ENCODE data around the gene PDZRN4.

The PDZRN4 gene

GRCh38 chr12:41589878-41590277, 401.8 kb downstream of the PDZRN4 start:
- no peak overlapping the region for H3K4me2 ChIP-seq (ENCODE audit: low read depth, low read length, poor library complexity, severe bottlenecking)

GRCh38 chr12:41596190-41596589, 408.1 kb downstream of the PDZRN4 start:
- no peak overlapping the region for H3K27ac ChIP-seq (ENCODE audit: low read depth, low read length)
- H4K20me1 ChIP-seq (ENCODE audit: low read depth, low read length): no peaks in the 10 kb centered on the region
- no peaks in the 10 kb centered on the region for H3F3A ChIP-seq (ENCODE audit: insufficient read depth)
- no peaks in the 10 kb centered on the region for H3K27me3 ChIP-seq (ENCODE audit: low read length)
- H3K9me2 ChIP-seq (replicated peaks; ENCODE audit: insufficient read depth, low read length): no peaks in the 10 kb centered on the region
- TF ChIP-seq, protein P1, sequence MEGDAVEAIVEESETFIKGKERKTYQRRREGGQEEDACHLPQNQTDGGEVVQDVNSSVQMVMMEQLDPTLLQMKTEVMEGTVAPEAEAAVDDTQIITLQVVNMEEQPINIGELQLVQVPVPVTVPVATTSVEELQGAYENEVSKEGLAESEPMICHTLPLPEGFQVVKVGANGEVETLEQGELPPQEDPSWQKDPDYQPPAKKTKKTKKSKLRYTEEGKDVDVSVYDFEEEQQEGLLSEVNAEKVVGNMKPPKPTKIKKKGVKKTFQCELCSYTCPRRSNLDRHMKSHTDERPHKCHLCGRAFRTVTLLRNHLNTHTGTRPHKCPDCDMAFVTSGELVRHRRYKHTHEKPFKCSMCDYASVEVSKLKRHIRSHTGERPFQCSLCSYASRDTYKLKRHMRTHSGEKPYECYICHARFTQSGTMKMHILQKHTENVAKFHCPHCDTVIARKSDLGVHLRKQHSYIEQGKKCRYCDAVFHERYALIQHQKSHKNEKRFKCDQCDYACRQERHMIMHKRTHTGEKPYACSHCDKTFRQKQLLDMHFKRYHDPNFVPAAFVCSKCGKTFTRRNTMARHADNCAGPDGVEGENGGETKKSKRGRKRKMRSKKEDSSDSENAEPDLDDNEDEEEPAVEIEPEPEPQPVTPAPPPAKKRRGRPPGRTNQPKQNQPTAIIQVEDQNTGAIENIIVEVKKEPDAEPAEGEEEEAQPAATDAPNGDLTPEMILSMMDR (IDR thresholded peaks at IDR 0.05; ENCODE audit: insufficient read depth, low read length, poor library complexity, severe bottlenecking): no peak
- TF ChIP-seq EZH2phosphoT487 (conservative IDR thresholded peaks at IDR 0.05; ENCODE audit: low read length): no peak
- no peaks in the 10 kb centered on the region for H3K36me3 ChIP-seq (ENCODE audit: low read length)
- no peak overlapping the region for H3K4me2 ChIP-seq (ENCODE audit: low read depth, low read length, poor library complexity, severe bottlenecking)
- no peaks in the 10 kb centered on the region for H3K79me2 ChIP-seq (ENCODE audit: insufficient read depth, low read length)
- no peak overlapping the region for H3K9ac ChIP-seq (ENCODE audit: low read length)
- no peak overlapping the region for H3K4me3 ChIP-seq (ENCODE audit: insufficient read depth, low read length, poor library complexity, severe bottlenecking)
- H3K9me3 ChIP-seq (ENCODE audit: insufficient read depth, low read length): no peaks in the 10 kb centered on the region
- H2AFZ ChIP-seq (ENCODE audit: low read depth, low read length, severe bottlenecking): no peak overlapping the region

More at GRCh38 chr12:41589878-41590277, 401.8 kb downstream of the PDZRN4 start:
- Histone ChIP-seq H2AFZ (ENCODE audit: low read depth, low read length, severe bottlenecking) (no peak overlapping the region), H4K20me1 (ENCODE audit: low read depth, low read length) (no peaks in the 10 kb centered on the region), H3K4me3 (ENCODE audit: insufficient read depth, low read length, poor library complexity, severe bottlenecking) (no peak overlapping the region), H3K9me2 (replicated peaks; ENCODE audit: insufficient read depth, low read length) (no peaks in the 10 kb centered on the region), H3F3A (ENCODE audit: insufficient read depth) (no peaks in the 10 kb centered on the region), H3K27ac (ENCODE audit: low read depth, low read length) (no peak overlapping the region), H3K9ac (ENCODE audit: low read length) (no peak overlapping the region), H3K79me2 (ENCODE audit: insufficient read depth, low read length) (no peaks in the 10 kb centered on the region), H3K36me3 (ENCODE audit: low read length) (no peaks in the 10 kb centered on the region), H3K27me3 (ENCODE audit: low read length) (no peaks in the 10 kb centered on the region), H3K9me3 (ENCODE audit: insufficient read depth, low read length) (no peaks in the 10 kb centered on the region)
- no peak for TF ChIP-seq EZH2phosphoT487 (conservative IDR thresholded peaks at IDR 0.05; ENCODE audit: low read length)
- TF ChIP-seq, protein P1 (IDR thresholded peaks at IDR 0.05; ENCODE audit: insufficient read depth, low read length, poor library complexity, severe bottlenecking): no peak

- TF ChIP-seq, protein P1 (IDR thresholded peaks at IDR 0.05; ENCODE audit: insufficient read depth, low read length, poor library complexity, severe bottlenecking): no peak
- no peak for TF ChIP-seq EZH2phosphoT487 (conservative IDR thresholded peaks at IDR 0.05; ENCODE audit: low read length)
- no peak overlapping the region for H3K27ac ChIP-seq (ENCODE audit: low read depth, low read length)
- no peak overlapping the region for H3K9ac ChIP-seq (ENCODE audit: low read length)
- no peak overlapping the region for H2AFZ ChIP-seq (ENCODE audit: low read depth, low read length, severe bottlenecking)
- no peaks in the 10 kb centered on the region for H3F3A ChIP-seq (ENCODE audit: insufficient read depth)
- no peaks in the 10 kb centered on the region for H3K79me2 ChIP-seq (ENCODE audit: insufficient read depth, low read length)
- H3K4me2 ChIP-seq (ENCODE audit: low read depth, low read length, poor library complexity, severe bottlenecking): no peak overlapping the region
- no peaks in the 10 kb centered on the region for H3K9me2 ChIP-seq (replicated peaks; ENCODE audit: insufficient read depth, low read length)
- no peaks in the 10 kb centered on the region for H3K27me3 ChIP-seq (ENCODE audit: low read length)
- no peak overlapping the region for H3K4me3 ChIP-seq (ENCODE audit: insufficient read depth, low read length, poor library complexity, severe bottlenecking)
- H3K36me3 ChIP-seq (ENCODE audit: low read length): no peaks in the 10 kb centered on the region
- no peaks in the 10 kb centered on the region for H4K20me1 ChIP-seq (ENCODE audit: low read depth, low read length)
- no peaks in the 10 kb centered on the region for H3K9me3 ChIP-seq (ENCODE audit: insufficient read depth, low read length)
Measured at GRCh38 chr12:41604830-41605229, 416.7 kb downstream of the PDZRN4 start.
